Subcutaneous abdominal adipose tissue (tissue), 5 donors: ENCODE results near the gene FLCN.
"Not testable (repeated sequence)": the region's sequence is repeated elsewhere in the genome, so short reads cannot be mapped to it uniquely, and the experiment has no call there.

Source experiments
- H3K27ac ChIP-seq: one replicate; pipeline ENCODE4 v1.7.0; 2013; ENCODE audit warnings: low read depth, mild to moderate bottlenecking, inconsistent platforms, low read length, moderate library complexity
- H3K27me3 ChIP-seq, 5 donors: one replicate each; pipeline ENCODE4 v1.7.0; 2013; ENCODE audit warnings: low read length in 5 of 5, inconsistent platforms in 1 of 5; ENCODE audit not compliant: control insufficient read depth in 5 of 5, insufficient read depth in 4 of 5
- H3K36me3 ChIP-seq, 5 donors: one replicate each; pipeline ENCODE4 v1.7.0; 2013; ENCODE audit warnings: low read length in 5 of 5; ENCODE audit not compliant: control insufficient read depth in 5 of 5, insufficient read depth in 5 of 5
- H3K4me1 ChIP-seq, 5 donors: one replicate each; pipeline ENCODE4 v1.7.0; 2013; ENCODE audit warnings: low read length in 5 of 5, mild to moderate bottlenecking in 3 of 5, moderate library complexity in 1 of 5; ENCODE audit not compliant: control insufficient read depth in 5 of 5, insufficient read depth in 5 of 5
- H3K4me3 ChIP-seq, 5 donors: one replicate each; pipeline ENCODE4 v1.7.0; 2013; ENCODE audit warnings: low read length in 5 of 5, low read depth in 1 of 5
- H3K9ac ChIP-seq, 5 donors: one replicate each; pipeline ENCODE4 v1.7.0; 2013; ENCODE audit warnings: low read length in 5 of 5, mild to moderate bottlenecking in 4 of 5, moderate library complexity in 3 of 5
- H3K9me3 ChIP-seq, 5 donors: one replicate each; pipeline ENCODE4 v1.7.0; 2013; ENCODE audit warnings: low read length in 5 of 5; ENCODE audit not compliant: control insufficient read depth in 5 of 5
- donor health status: healthy.
- donor health status: healthy.
- donor health status: healthy.
- donor health status: healthy.
- donor health status: healthy.

FLCN gene

GRCh38 chr17:17237026-17237799 lies at the start of gene FLCN:
FLCN (minus strand) TSS chr17:17237168; CDS start chr17:17228137, 9,031 bp downstream.
- Histone ChIP-seq H3K36me3 (peaks cover 0 to 8% (median 7%) of the 10 kb centered on the region in 5 donors), H3K9ac (peak within 1 kb of the TSS; percentile 65 to 99 (median 97)), H3K4me3 (peak within 1 kb of the TSS; percentile 82 to 99 (median 90)), H3K27me3 (no peaks in the 10 kb centered on the region), H3K27ac (peak within 1 kb of the TSS; percentile 98), H3K4me1 (peaks cover 5 to 37% (median 29%) of the 10 kb centered on the region in 5 donors), H3K9me3 (no peaks in the 10 kb centered on the region)

GRCh38 chr17:17285951-17286350 lies 49.0 kb upstream of the FLCN start:
- Histone ChIP-seq H3K36me3 (no peaks in the 10 kb centered on the region), H3K27ac (no peak overlapping the region), H3K4me1 (peaks cover 0 to 7% (median 6%) of the 10 kb centered on the region in 5 donors), H3K4me3 (no peak overlapping the region), H3K9ac (no peak overlapping the region), H3K9me3 (no peaks in the 10 kb centered on the region), H3K27me3 (no peaks in the 10 kb centered on the region)

GRCh38 chr17:17280613-17281549 lies 43.9 kb upstream of the FLCN start, which contains the start of gene COPS3:
COPS3 (minus strand) TSS chr17:17281246; CDS start chr17:17281186, 60 bp downstream.
- peak within 1 kb of the TSS; percentile 11 to 100 (median 98) for H3K9ac ChIP-seq
- H3K4me3 ChIP-seq, result peak within 1 kb of the TSS; percentile 86 to 95 (median 88)
- H3K27me3 ChIP-seq, result no peaks in the 10 kb centered on the region
- H3K27ac ChIP-seq, result peak within 1 kb of the TSS; percentile 98
- peaks cover 0 to 34% (median 28%) of the 10 kb centered on the region in 5 donors for H3K4me1 ChIP-seq
- H3K36me3 ChIP-seq, result peaks cover 0 to 1% (median 0%) of the 10 kb centered on the region in 5 donors
- H3K9me3 ChIP-seq, result no peaks in the 10 kb centered on the region

- no peaks in the 10 kb centered on the region for H3K9me3 ChIP-seq
- peak overlapping the region in 1 of 5 donors; percentile 0 for H3K9ac ChIP-seq
- H3K27me3 ChIP-seq, result no peaks in the 10 kb centered on the region
- no peak overlapping the region for H3K27ac ChIP-seq
- peak overlapping the region in 1 of 5 donors; percentile 95 for H3K4me3 ChIP-seq
- H3K4me1 ChIP-seq, result peaks cover 0 to 40% (median 31%) of the 10 kb centered on the region in 5 donors
- H3K36me3 ChIP-seq, result peaks cover 0 to 9% (median 0%) of the 10 kb centered on the region in 5 donors
These were observed 42.3 kb upstream of the FLCN start for GRCh38 chr17:17279316-17279715.

- Histone ChIP-seq H3K4me1 (peaks cover 0 to 40% (median 31%) of the 10 kb centered on the region in 5 donors), H3K36me3 (peaks cover 7 to 28% (median 17%) of the 10 kb centered on the region in 5 donors)
- H3K27ac ChIP-seq, H3K9ac ChIP-seq, H3K4me3 ChIP-seq, H3K9me3 ChIP-seq, H3K27me3 ChIP-seq: not testable (repeated sequence)
These were observed 40.5 kb upstream of the FLCN start for GRCh38 chr17:17277431-17277830.

GRCh38 chr17:17275971-17276370 lies 39.0 kb upstream of the FLCN start:
- no peak overlapping the region for H3K4me3 ChIP-seq
- peak overlapping the region in 1 of 5 donors; percentile 40 for H3K9ac ChIP-seq
- no peaks in the 10 kb centered on the region for H3K27me3 ChIP-seq
- peaks cover 7 to 39% (median 20%) of the 10 kb centered on the region in 5 donors for H3K36me3 ChIP-seq
- H3K27ac ChIP-seq, result no peak overlapping the region
- peaks cover 0 to 33% (median 24%) of the 10 kb centered on the region in 5 donors for H3K4me1 ChIP-seq
- H3K9me3 ChIP-seq, result no peaks in the 10 kb centered on the region

- Histone ChIP-seq H3K4me1 (peaks cover 0 to 5% (median 0%) of the 10 kb centered on the region in 5 donors), H3K9ac (no peak overlapping the region), H3K9me3 (no peaks in the 10 kb centered on the region), H3K36me3 (peaks cover 26 to 90% (median 57%) of the 10 kb centered on the region in 5 donors), H3K27me3 (no peaks in the 10 kb centered on the region), H3K4me3 (no peak overlapping the region), H3K27ac (no peak overlapping the region)
These were observed 33.2 kb upstream of the FLCN start for GRCh38 chr17:17269926-17270773.

GRCh38 chr17:17264430-17264829 lies 27.5 kb upstream of the FLCN start:
- no peak overlapping the region for H3K9ac ChIP-seq
- no peaks in the 10 kb centered on the region for H3K9me3 ChIP-seq
- no peak overlapping the region for H3K4me3 ChIP-seq
- no peaks in the 10 kb centered on the region for H3K4me1 ChIP-seq
- H3K27ac ChIP-seq, result no peak overlapping the region
- no peaks in the 10 kb centered on the region for H3K27me3 ChIP-seq
- peaks cover 41 to 86% (median 63%) of the 10 kb centered on the region in 5 donors for H3K36me3 ChIP-seq

GRCh38 chr17:17258998-17259397 lies 22.0 kb upstream of the FLCN start:
- Histone ChIP-seq H3K4me1 (no peaks in the 10 kb centered on the region), H3K9ac (no peak overlapping the region), H3K9me3 (no peaks in the 10 kb centered on the region), H3K4me3 (no peak overlapping the region), H3K27me3 (no peaks in the 10 kb centered on the region), H3K36me3 (peaks cover 16 to 85% (median 62%) of the 10 kb centered on the region in 5 donors), H3K27ac (no peak overlapping the region)
